Neural progenitor cell (in vitro differentiated cells): ENCODE measurements around the gene BBX. TPM values are rescaled to one million over a fixed set of nuclear protein-coding genes. Genes with fewer than 3 reads are reported as not detected.
"Not testable (repeated sequence)": the region's sequence is repeated elsewhere in the genome, so short reads cannot be mapped to it uniquely, and the experiment has no call there.

Experiments
- DNase-seq: peaks from one replicate; pipeline ENCODE4 v3.0.0-alpha.2; 2016; ENCODE audit warnings: low spot score
- H2AFZ ChIP-seq: fragments of 200-600 bp; sonication (generic); replicated peaks from 2 replicates; pipeline ENCODE4 v1.6.1; 2016; ENCODE audit warnings: antibody characterized with exemption
- H3F3A ChIP-seq: fragments of 200-600 bp; sonication (generic); 2 replicates; pipeline ENCODE4 v1.6.1; 2016; ENCODE audit warnings: antibody characterized with exemption, low read depth
- H3K27ac ChIP-seq: fragments of 200-600 bp; sonication (generic); 2 replicates; pipeline ENCODE4 v1.5.1; 2016; ENCODE audit warnings: mild to moderate bottlenecking
- H3K27me3 ChIP-seq: fragments of 200-600 bp; sonication (generic); 2 replicates; pipeline ENCODE4 v1.6.1; 2016; ENCODE audit warnings: mild to moderate bottlenecking, moderate library complexity
- H3K36me3 ChIP-seq: fragments of 200-600 bp; sonication (generic); 2 replicates; pipeline ENCODE4 v1.5.1; 2016
- H3K4me1 ChIP-seq: fragments of 200-600 bp; sonication (generic); 2 replicates; pipeline ENCODE4 v1.6.1; 2016; ENCODE audit warnings: mixed run types
- H3K4me2 ChIP-seq: fragments of 200-600 bp; sonication (generic); 2 replicates; pipeline ENCODE4 v1.6.1; 2016
- H3K4me3 ChIP-seq: fragments of 200-600 bp; sonication (generic); 2 replicates; pipeline ENCODE4 v1.5.1; 2016
- H3K79me2 ChIP-seq: fragments of 200-600 bp; sonication (generic); 2 replicates; pipeline ENCODE4 v1.6.1; 2016; ENCODE audit warnings: low read depth
- H3K9ac ChIP-seq: fragments of 200-600 bp; sonication (generic); 2 replicates; pipeline ENCODE4 v1.6.1; 2016
- H3K9me3 ChIP-seq: fragments of 200-600 bp; sonication (generic); 2 replicates; pipeline ENCODE4 v1.5.1; 2016; ENCODE audit warnings: low read depth
- H4K20me1 ChIP-seq: fragments of 200-600 bp; sonication (generic); 2 replicates; pipeline ENCODE4 v1.6.1; 2016; ENCODE audit warnings: low read depth
- H3K27ac Mint-ChIP-seq: 3 replicates; pipeline ENCODE4 v1.8.0; 2021; ENCODE audit warnings: mixed read lengths
- H3K27me3 Mint-ChIP-seq: 2 replicates; pipeline ENCODE4 v1.8.0; 2022; ENCODE audit warnings: low read depth, mild to moderate bottlenecking, inconsistent platforms, moderate library complexity, mixed read lengths; ENCODE audit not compliant: insufficient read depth
- H3K36me3 Mint-ChIP-seq: 3 replicates; pipeline ENCODE4 v1.8.0; 2021; ENCODE audit warnings: mixed read lengths
- H3K4me1 Mint-ChIP-seq: 3 replicates; pipeline ENCODE4 v1.8.0; 2021; ENCODE audit warnings: mixed read lengths
- H3K4me3 Mint-ChIP-seq: 3 replicates; pipeline ENCODE4 v1.8.0; 2021; ENCODE audit warnings: mild to moderate bottlenecking, moderate library complexity, mixed read lengths
- H3K9me3 Mint-ChIP-seq: 3 replicates; pipeline ENCODE4 v1.8.0; 2020; ENCODE audit warnings: mixed read lengths
- CTCF ChIP-seq: fragments of 200-600 bp; sonication (generic); IDR thresholded peaks from 2 replicates; pipeline ENCODE4 v1.5.1; 2017; ENCODE audit warnings: antibody characterized with exemption, mild to moderate bottlenecking
- EZH2 ChIP-seq: fragments of 200-600 bp; sonication (generic); IDR thresholded peaks from 2 replicates; pipeline ENCODE4 v1.6.1; 2017; ENCODE audit warnings: antibody characterized with exemption, mild to moderate bottlenecking, moderate library complexity
- EZH2phosphoT487 ChIP-seq: fragments of 200-600 bp; sonication (generic); IDR thresholded peaks from 2 replicates; pipeline ENCODE4 v1.6.1; 2017; ENCODE audit warnings: antibody characterized with exemption
- total RNA-seq: library from RNA; depleted of rRNA; stranded (reverse); fragments of >200 nt; gene quantifications from 2 replicates; pipeline ENCODE4 v1.2.3, GENCODE V29; 2015; ENCODE audit warnings: low replicate concordance

The BBX gene
- total RNA-seq, 1 donor from 2014 or later, result 110 TPM

GRCh38 chr3:107690522-107691138, 167.9 kb downstream of the BBX start:
- peaks cover 2% of the 10 kb centered on the region for H3K36me3 Mint-ChIP-seq
- peak; percentile 61 for DNase-seq
- no peaks in the 10 kb centered on the region for H3K4me1 Mint-ChIP-seq
- peaks cover 15% of the 10 kb centered on the region for H4K20me1 ChIP-seq
- H2AFZ ChIP-seq, result no peak overlapping the region
- no peaks in the 10 kb centered on the region for H3K9me3 ChIP-seq
- peaks cover 30% of the 10 kb centered on the region for H3K79me2 ChIP-seq
- H3K4me3 Mint-ChIP-seq, result no peak overlapping the region
- no peak overlapping the region for H3K27ac ChIP-seq
- no peak overlapping the region for H3K4me2 ChIP-seq
- peaks cover 2% of the 10 kb centered on the region for H3K9me3 Mint-ChIP-seq
- H3K27me3 ChIP-seq, result no peaks in the 10 kb centered on the region
- no peaks in the 10 kb centered on the region for H3K36me3 ChIP-seq
- TF ChIP-seq EZH2 (no peak), CTCF (peak; percentile 61)
- no peaks in the 10 kb centered on the region for H3K4me1 ChIP-seq
- no peak overlapping the region for H3K27ac Mint-ChIP-seq
- peaks cover 2% of the 10 kb centered on the region for H3K27me3 Mint-ChIP-seq
- H3F3A ChIP-seq, result peaks cover 4% of the 10 kb centered on the region
- H3K4me3 ChIP-seq, result no peak overlapping the region
- no peak overlapping the region for H3K9ac ChIP-seq

GRCh38 chr3:107691984-107692383, 169.2 kb downstream of the BBX start:
- H3K9me3 Mint-ChIP-seq, result peaks cover 10% of the 10 kb centered on the region
- not testable (repeated sequence) for H3K4me1 ChIP-seq, H4K20me1 ChIP-seq, H3F3A ChIP-seq, H3K27me3 Mint-ChIP-seq, H3K27ac ChIP-seq, DNase-seq, H3K36me3 Mint-ChIP-seq, H3K27me3 ChIP-seq, H3K4me1 Mint-ChIP-seq, H3K4me3 Mint-ChIP-seq, H3K9ac ChIP-seq, H3K36me3 ChIP-seq, H3K9me3 ChIP-seq, H3K4me2 ChIP-seq, H2AFZ ChIP-seq, H3K27ac Mint-ChIP-seq, H3K4me3 ChIP-seq
- peaks cover 21% of the 10 kb centered on the region for H3K79me2 ChIP-seq

GRCh38 chr3:107697348-107697747, 174.6 kb downstream of the BBX start:
- H3K9me3 Mint-ChIP-seq, result peaks cover 12% of the 10 kb centered on the region
- Histone ChIP-seq H3K4me1 (peaks cover 13% of the 10 kb centered on the region), H3K79me2 (peaks cover 27% of the 10 kb centered on the region), H3K4me3 (peak overlapping the region; percentile 50), H4K20me1 (peaks cover 12% of the 10 kb centered on the region), H3K4me2 (peak overlapping the region; percentile 72)
- not testable (repeated sequence) for H3K9me3 ChIP-seq, H3K36me3 ChIP-seq, H3K27ac Mint-ChIP-seq, H2AFZ ChIP-seq, H3K9ac ChIP-seq, H3K27me3 ChIP-seq, DNase-seq, H3K27me3 Mint-ChIP-seq, H3F3A ChIP-seq, H3K36me3 Mint-ChIP-seq, H3K27ac ChIP-seq
- peaks cover 14% of the 10 kb centered on the region for H3K4me1 Mint-ChIP-seq
- H3K4me3 Mint-ChIP-seq, result peak overlapping the region; percentile 78

GRCh38 chr3:107697855-107698254, 175.1 kb downstream of the BBX start:
- not testable (repeated sequence) for H3K9me3 ChIP-seq, H3F3A ChIP-seq, H3K27ac ChIP-seq, H3K27me3 ChIP-seq, H3K36me3 ChIP-seq, H3K36me3 Mint-ChIP-seq, H3K27ac Mint-ChIP-seq, H3K27me3 Mint-ChIP-seq, H3K9ac ChIP-seq
- Mint-ChIP-seq H3K4me3 (peak overlapping the region; percentile 78), H3K4me1 (peaks cover 19% of the 10 kb centered on the region), H3K9me3 (peaks cover 12% of the 10 kb centered on the region)
- Histone ChIP-seq H3K79me2 (peaks cover 31% of the 10 kb centered on the region), H3K4me3 (peak overlapping the region; percentile 50), H2AFZ (peak overlapping the region; percentile 91), H3K4me2 (peak overlapping the region; percentile 72), H4K20me1 (peaks cover 17% of the 10 kb centered on the region), H3K4me1 (peaks cover 18% of the 10 kb centered on the region)
- peak; percentile 13 for DNase-seq

- peaks cover 36% of the 10 kb centered on the region for H3K79me2 ChIP-seq
- Mint-ChIP-seq H3K4me3 (no peak overlapping the region), H3K27me3 (no peaks in the 10 kb centered on the region), H3K36me3 (peaks cover 6% of the 10 kb centered on the region), H3K4me1 (peaks cover 21% of the 10 kb centered on the region), H3K27ac (no peak overlapping the region), H3K9me3 (peaks cover 12% of the 10 kb centered on the region)
- H3K36me3 ChIP-seq, result no peaks in the 10 kb centered on the region
- H3K4me1 ChIP-seq, result peaks cover 24% of the 10 kb centered on the region
- H4K20me1 ChIP-seq, result peaks cover 34% of the 10 kb centered on the region
- no peak for DNase-seq
- no peaks in the 10 kb centered on the region for H3K27me3 ChIP-seq
- H3K4me3 ChIP-seq, result no peak overlapping the region
- H3K9me3 ChIP-seq, result no peaks in the 10 kb centered on the region
- H3K27ac ChIP-seq, result no peak overlapping the region
- TF ChIP-seq CTCF, result no peak
- no peak for TF ChIP-seq EZH2
- TF ChIP-seq EZH2phosphoT487, result no peak
- H3K9ac ChIP-seq, result no peak overlapping the region
- no peaks in the 10 kb centered on the region for H3F3A ChIP-seq
- no peak overlapping the region for H3K4me2 ChIP-seq
- H2AFZ ChIP-seq, result no peak overlapping the region
These were observed 176.9 kb downstream of the BBX start for GRCh38 chr3:107699682-107700081.
